ENCODE results near the gene GID4.

Gene GID4

GRCh38 chr17:18000030-18000408, 39.2 kb upstream of the GID4 start:
- no peaks in the 10 kb centered on the region for H3K9me3 ChIP-seq
- H4K20me1 ChIP-seq, result no peaks in the 10 kb centered on the region
- no peaks in the 10 kb centered on the region for H3K27me3 ChIP-seq
- no peaks in the 10 kb centered on the region for H3K36me3 ChIP-seq
- TF ChIP-seq Cebpa-rat (IDR thresholded peaks at IDR 0.05), result no peak
- peaks cover 42% of the 10 kb centered on the region for H3K4me1 ChIP-seq
- no peak overlapping the region for H3K27ac ChIP-seq
- H3K9ac ChIP-seq, result no peak overlapping the region
- H3K4me2 ChIP-seq, result 0 out of 2 replicates have a peak overlapping the region, but pooled peaks have one; percentile 7
- H3K4me3 ChIP-seq, result no peak overlapping the region

DNA sequence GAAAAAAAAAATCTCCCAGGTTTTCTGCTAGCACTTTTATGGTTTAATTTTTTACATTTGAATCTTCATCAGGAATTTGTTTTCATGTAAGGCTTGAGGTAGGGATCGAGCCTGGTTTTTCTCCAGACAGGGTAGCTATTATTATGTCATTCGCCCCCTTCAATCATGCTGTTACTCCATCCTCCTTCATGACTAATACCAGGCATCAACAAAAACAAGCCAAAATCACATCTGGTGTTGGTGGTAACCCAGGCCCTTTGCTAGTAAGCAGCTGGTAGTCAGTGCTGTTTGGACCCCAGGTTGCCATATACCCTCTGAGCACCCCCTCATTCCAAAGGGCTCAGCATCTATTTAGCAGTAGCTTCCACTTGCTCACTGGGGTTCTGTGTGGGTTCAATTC, 37.0 kb upstream of the GID4 start:
- no peak for TF ChIP-seq Cebpa-rat (IDR thresholded peaks at IDR 0.05)
- peak overlapping the region; percentile 66 for H3K4me2 ChIP-seq
- H3K4me1 ChIP-seq, result peaks cover 50% of the 10 kb centered on the region
- peaks cover 7% of the 10 kb centered on the region for H3K36me3 ChIP-seq
- peak overlapping the region; percentile 5; the same call in 1 of the 2 replicates for H3K27ac ChIP-seq
- no peak overlapping the region for H3K4me3 ChIP-seq
- H4K20me1 ChIP-seq, result no peaks in the 10 kb centered on the region
- H3K27me3 ChIP-seq, result no peaks in the 10 kb centered on the region
- 0 out of 2 replicates have a peak overlapping the region, but pooled peaks have one; percentile 16 for H3K9ac ChIP-seq
- no peaks in the 10 kb centered on the region for H3K9me3 ChIP-seq

GRCh38 chr17:18004345-18004744, 34.9 kb upstream of the GID4 start:
- no peak for TF ChIP-seq Cebpa-rat (IDR thresholded peaks at IDR 0.05)
- Histone ChIP-seq H3K4me3 (no peak overlapping the region), H3K9ac (no peak overlapping the region), H3K27ac (no peak overlapping the region), H3K27me3 (no peaks in the 10 kb centered on the region), H4K20me1 (no peaks in the 10 kb centered on the region), H3K36me3 (peaks cover 22% of the 10 kb centered on the region), H3K4me1 (peaks cover 45% of the 10 kb centered on the region), H3K9me3 (no peaks in the 10 kb centered on the region), H3K4me2 (peak overlapping the region; percentile 66; the same call in 1 of the 2 replicates)

GRCh38 chr17:18004884-18005305, 34.3 kb upstream of the GID4 start:
- Histone ChIP-seq H3K4me2 (no peak overlapping the region), H3K4me1 (peaks cover 39% of the 10 kb centered on the region), H3K9me3 (no peaks in the 10 kb centered on the region), H3K9ac (no peak overlapping the region), H3K36me3 (peaks cover 26% of the 10 kb centered on the region), H3K27me3 (no peaks in the 10 kb centered on the region), H3K27ac (no peak overlapping the region), H4K20me1 (no peaks in the 10 kb centered on the region), H3K4me3 (no peak overlapping the region)
- no peak for TF ChIP-seq Cebpa-rat (IDR thresholded peaks at IDR 0.05)

- Histone ChIP-seq H3K27ac (no peak overlapping the region), H3K4me2 (no peak overlapping the region), H3K9me3 (no peaks in the 10 kb centered on the region), H3K4me3 (no peak overlapping the region), H3K36me3 (peaks cover 32% of the 10 kb centered on the region), H4K20me1 (no peaks in the 10 kb centered on the region), H3K9ac (no peak overlapping the region), H3K27me3 (no peaks in the 10 kb centered on the region), H3K4me1 (peaks cover 37% of the 10 kb centered on the region)
- TF ChIP-seq Cebpa-rat (IDR thresholded peaks at IDR 0.05), result no peak
These were observed 33.7 kb upstream of the GID4 start for GRCh38 chr17:18005496-18005895.

DNA sequence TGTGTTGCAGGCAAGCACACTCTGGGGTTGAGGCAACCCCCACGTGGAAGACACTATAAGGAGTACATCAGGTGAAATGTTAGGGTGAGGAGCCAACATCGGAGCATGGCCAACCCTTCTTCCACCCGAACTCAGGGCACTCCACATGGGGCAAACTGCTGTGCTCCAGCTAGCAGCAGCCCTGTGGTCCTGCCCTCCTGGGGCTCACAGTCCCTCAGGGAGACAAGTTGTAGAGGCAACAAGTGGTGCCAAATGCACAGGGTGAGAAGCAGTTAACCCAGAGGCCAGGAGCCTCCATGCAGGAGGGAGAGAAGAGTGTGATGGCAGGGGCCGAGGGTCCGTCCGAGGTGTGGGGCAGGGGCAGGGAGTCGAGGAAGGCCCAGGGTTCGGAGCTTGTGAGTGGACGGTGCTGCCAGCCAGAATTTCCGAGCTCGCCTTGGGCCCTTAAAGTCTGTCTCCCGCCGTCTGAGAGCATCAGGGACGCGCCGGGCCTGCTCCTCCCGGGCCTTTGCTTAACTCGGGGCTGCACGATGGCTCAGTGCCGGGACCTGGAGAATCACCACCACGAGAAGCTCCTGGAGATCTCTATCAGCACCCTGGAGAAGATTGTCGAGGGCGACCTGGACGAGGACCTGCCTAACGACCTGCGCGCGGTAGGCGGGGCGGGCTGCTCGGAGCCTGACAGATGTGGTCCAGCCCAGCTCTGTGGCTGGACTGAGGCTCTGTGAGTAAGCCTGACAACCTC, 32.5 kb upstream of the GID4 start:
- H3K4me1 ChIP-seq, result peaks cover 37% of the 10 kb centered on the region
- H4K20me1 ChIP-seq, result no peaks in the 10 kb centered on the region
- peaks cover 42% of the 10 kb centered on the region for H3K36me3 ChIP-seq
- H3K27ac ChIP-seq, result no peak overlapping the region
- H3K4me2 ChIP-seq, result peak overlapping the region; percentile 26
- H3K27me3 ChIP-seq, result no peaks in the 10 kb centered on the region
- no peaks in the 10 kb centered on the region for H3K9me3 ChIP-seq
- no peak for TF ChIP-seq Cebpa-rat (IDR thresholded peaks at IDR 0.05)
- H3K4me3 ChIP-seq, result no peak overlapping the region
- no peak overlapping the region for H3K9ac ChIP-seq

GRCh38 chr17:18008496-18009268, 30.5 kb upstream of the GID4 start:
- H3K4me3 ChIP-seq, result no peak overlapping the region
- TF ChIP-seq Cebpa-rat (IDR thresholded peaks at IDR 0.05), result no peak
- no peaks in the 10 kb centered on the region for H3K9me3 ChIP-seq
- no peak overlapping the region for H3K4me2 ChIP-seq
- H3K27ac ChIP-seq, result no peak overlapping the region
- H4K20me1 ChIP-seq, result no peaks in the 10 kb centered on the region
- no peak overlapping the region for H3K9ac ChIP-seq
- H3K4me1 ChIP-seq, result peaks cover 17% of the 10 kb centered on the region
- H3K36me3 ChIP-seq, result peaks cover 44% of the 10 kb centered on the region
- H3K27me3 ChIP-seq, result no peaks in the 10 kb centered on the region

GRCh38 chr17:18009609-18010420, 29.4 kb upstream of the GID4 start:
- H3K9ac ChIP-seq, result no peak overlapping the region
- no peak overlapping the region for H3K4me3 ChIP-seq
- peaks cover 14% of the 10 kb centered on the region for H3K4me1 ChIP-seq
- H3K36me3 ChIP-seq, result peaks cover 44% of the 10 kb centered on the region
- TF ChIP-seq Cebpa-rat (IDR thresholded peaks at IDR 0.05), result no peak
- no peaks in the 10 kb centered on the region for H3K27me3 ChIP-seq
- H3K27ac ChIP-seq, result no peak overlapping the region
- no peaks in the 10 kb centered on the region for H3K9me3 ChIP-seq
- no peak overlapping the region for H3K4me2 ChIP-seq
- no peaks in the 10 kb centered on the region for H4K20me1 ChIP-seq

DNA sequence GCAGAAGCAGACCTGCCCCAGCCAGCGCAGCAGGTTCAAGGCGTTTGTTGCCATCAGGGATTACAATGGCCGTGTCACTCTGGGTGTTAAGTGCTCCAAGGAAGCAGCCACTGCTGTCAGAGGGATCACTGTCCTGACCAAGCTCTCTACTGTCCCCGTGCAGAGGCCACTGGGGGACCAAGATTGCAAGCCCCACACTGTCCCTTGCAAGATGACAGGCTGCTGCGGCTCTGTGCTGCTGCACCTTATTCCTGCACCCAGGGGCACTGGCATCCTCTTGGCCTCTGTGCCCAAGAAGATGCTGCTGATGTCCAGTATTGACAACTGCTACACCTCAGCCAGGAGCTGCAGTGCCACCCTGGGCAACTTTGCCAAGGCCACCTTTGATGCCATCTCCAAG, 27.9 kb upstream of the GID4 start:
- Histone ChIP-seq H3K27me3 (no peaks in the 10 kb centered on the region), H3K9me3 (no peaks in the 10 kb centered on the region), H3K4me1 (peaks cover 27% of the 10 kb centered on the region), H3K4me2 (no peak overlapping the region), H3K36me3 (peaks cover 42% of the 10 kb centered on the region), H3K27ac (no peak overlapping the region), H3K4me3 (no peak overlapping the region), H4K20me1 (no peaks in the 10 kb centered on the region), H3K9ac (no peak overlapping the region)
- TF ChIP-seq Cebpa-rat (IDR thresholded peaks at IDR 0.05), result no peak
